Measurements from ENCODE around the gene NPNT. TPM values are rescaled to one million over a fixed set of nuclear protein-coding genes. Genes with fewer than 3 reads are reported as not detected.

Gene NPNT
- total RNA-seq, 1 donor from 2014 or later: not detected

GRCh38 chr4:105950701-105951100 is 55.4 kb downstream of the NPNT start:
- DNase-seq (ENCODE audit: low spot score): no peak
- Histone ChIP-seq H3K27ac (no peak overlapping the region), H3K36me3 (no peaks in the 10 kb centered on the region), H3K4me1 (no peaks in the 10 kb centered on the region), H3K9me3 (ENCODE audit: low read depth) (no peaks in the 10 kb centered on the region), H3F3A (ENCODE audit: low read depth) (no peaks in the 10 kb centered on the region), H3K27me3 (no peaks in the 10 kb centered on the region), H3K79me2 (ENCODE audit: low read depth) (no peaks in the 10 kb centered on the region), H3K4me2 (no peak overlapping the region), H4K20me1 (ENCODE audit: low read depth) (no peaks in the 10 kb centered on the region), H3K9ac (no peak overlapping the region), H2AFZ (replicated peaks) (no peak overlapping the region), H3K4me3 (no peak overlapping the region)
- peaks cover 8% of the 10 kb centered on the region for H3K9me3 Mint-ChIP-seq
- H3K27ac Mint-ChIP-seq: no peak overlapping the region
- H3K4me1 Mint-ChIP-seq: no peaks in the 10 kb centered on the region
- H3K27me3 Mint-ChIP-seq (ENCODE audit: insufficient read depth, low read depth): peaks cover 2% of the 10 kb centered on the region
- H3K4me3 Mint-ChIP-seq: no peak overlapping the region
- TF ChIP-seq, protein P1, sequence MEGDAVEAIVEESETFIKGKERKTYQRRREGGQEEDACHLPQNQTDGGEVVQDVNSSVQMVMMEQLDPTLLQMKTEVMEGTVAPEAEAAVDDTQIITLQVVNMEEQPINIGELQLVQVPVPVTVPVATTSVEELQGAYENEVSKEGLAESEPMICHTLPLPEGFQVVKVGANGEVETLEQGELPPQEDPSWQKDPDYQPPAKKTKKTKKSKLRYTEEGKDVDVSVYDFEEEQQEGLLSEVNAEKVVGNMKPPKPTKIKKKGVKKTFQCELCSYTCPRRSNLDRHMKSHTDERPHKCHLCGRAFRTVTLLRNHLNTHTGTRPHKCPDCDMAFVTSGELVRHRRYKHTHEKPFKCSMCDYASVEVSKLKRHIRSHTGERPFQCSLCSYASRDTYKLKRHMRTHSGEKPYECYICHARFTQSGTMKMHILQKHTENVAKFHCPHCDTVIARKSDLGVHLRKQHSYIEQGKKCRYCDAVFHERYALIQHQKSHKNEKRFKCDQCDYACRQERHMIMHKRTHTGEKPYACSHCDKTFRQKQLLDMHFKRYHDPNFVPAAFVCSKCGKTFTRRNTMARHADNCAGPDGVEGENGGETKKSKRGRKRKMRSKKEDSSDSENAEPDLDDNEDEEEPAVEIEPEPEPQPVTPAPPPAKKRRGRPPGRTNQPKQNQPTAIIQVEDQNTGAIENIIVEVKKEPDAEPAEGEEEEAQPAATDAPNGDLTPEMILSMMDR (IDR thresholded peaks at IDR 0.05): no peak
- no peak for TF ChIP-seq EZH2phosphoT487 (IDR thresholded peaks at IDR 0.05)
- TF ChIP-seq EZH2 (IDR thresholded peaks at IDR 0.05): no peak
- H3K36me3 Mint-ChIP-seq: no peaks in the 10 kb centered on the region

DNA sequence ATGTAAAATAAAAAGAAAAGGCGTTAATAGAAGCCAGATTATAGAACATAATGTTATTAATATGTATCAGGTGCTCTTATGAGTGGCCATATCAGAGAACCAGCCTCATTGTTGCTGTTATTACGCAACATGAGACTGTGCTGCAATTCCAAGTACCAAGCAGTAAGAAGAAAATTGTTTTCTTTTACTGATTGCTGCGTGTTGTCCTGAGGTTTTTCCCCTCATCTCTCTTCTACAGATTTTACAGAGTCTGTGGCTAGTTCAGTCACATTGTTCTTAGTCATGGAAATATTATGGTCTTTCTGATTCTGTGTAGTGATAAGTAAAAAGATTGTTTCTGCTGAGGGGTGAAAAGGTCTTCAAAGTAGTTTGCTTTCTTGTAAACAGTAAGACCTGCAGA is 55.9 kb downstream of the NPNT start:
- Histone ChIP-seq H3K36me3 (no peaks in the 10 kb centered on the region), H3K27me3 (no peaks in the 10 kb centered on the region), H3K9me3 (ENCODE audit: low read depth) (no peaks in the 10 kb centered on the region), H3K27ac (no peak overlapping the region), H3F3A (ENCODE audit: low read depth) (no peaks in the 10 kb centered on the region), H3K4me2 (no peak overlapping the region), H4K20me1 (ENCODE audit: low read depth) (no peaks in the 10 kb centered on the region), H3K4me1 (peaks cover 2% of the 10 kb centered on the region), H3K9ac (no peak overlapping the region), H2AFZ (replicated peaks) (no peak overlapping the region), H3K79me2 (ENCODE audit: low read depth) (no peaks in the 10 kb centered on the region), H3K4me3 (no peak overlapping the region)
- no peak overlapping the region for H3K4me3 Mint-ChIP-seq
- H3K4me1 Mint-ChIP-seq: peaks cover 2% of the 10 kb centered on the region
- TF ChIP-seq, protein P1 (IDR thresholded peaks at IDR 0.05): no peak
- TF ChIP-seq EZH2phosphoT487 (IDR thresholded peaks at IDR 0.05) (no peak), EZH2 (IDR thresholded peaks at IDR 0.05) (no peak)
- H3K36me3 Mint-ChIP-seq: no peaks in the 10 kb centered on the region
- peaks cover 2% of the 10 kb centered on the region for H3K27me3 Mint-ChIP-seq (ENCODE audit: insufficient read depth, low read depth)
- DNase-seq (ENCODE audit: low spot score): no peak
- no peak overlapping the region for H3K27ac Mint-ChIP-seq
- H3K9me3 Mint-ChIP-seq: peaks cover 8% of the 10 kb centered on the region

GRCh38 chr4:105952591-105952990 is 57.3 kb downstream of the NPNT start:
- Histone ChIP-seq H3K9me3 (ENCODE audit: low read depth) (no peaks in the 10 kb centered on the region), H4K20me1 (ENCODE audit: low read depth) (no peaks in the 10 kb centered on the region), H3K4me1 (peaks cover 8% of the 10 kb centered on the region), H3K27ac (no peak overlapping the region), H3K4me3 (no peak overlapping the region), H3K4me2 (no peak overlapping the region), H3F3A (ENCODE audit: low read depth) (no peaks in the 10 kb centered on the region), H2AFZ (replicated peaks) (no peak overlapping the region), H3K36me3 (no peaks in the 10 kb centered on the region), H3K27me3 (no peaks in the 10 kb centered on the region), H3K9ac (no peak overlapping the region), H3K79me2 (ENCODE audit: low read depth) (no peaks in the 10 kb centered on the region)
- TF ChIP-seq EZH2 (IDR thresholded peaks at IDR 0.05) (no peak), EZH2phosphoT487 (IDR thresholded peaks at IDR 0.05) (no peak)
- TF ChIP-seq, protein P1 (IDR thresholded peaks at IDR 0.05): no peak
- H3K27ac Mint-ChIP-seq: no peak overlapping the region
- no peak overlapping the region for H3K4me3 Mint-ChIP-seq
- no peaks in the 10 kb centered on the region for H3K9me3 Mint-ChIP-seq
- peaks cover 4% of the 10 kb centered on the region for H3K4me1 Mint-ChIP-seq
- DNase-seq (ENCODE audit: low spot score): no peak
- no peaks in the 10 kb centered on the region for H3K36me3 Mint-ChIP-seq
- no peaks in the 10 kb centered on the region for H3K27me3 Mint-ChIP-seq (ENCODE audit: insufficient read depth, low read depth)

Data from neural progenitor cell (in vitro differentiated cells).